ENCODE measurements around the gene RBM33. TPM values are rescaled to one million over a fixed set of nuclear protein-coding genes. Genes with fewer than 3 reads are reported as not detected.

The RBM33 gene
- total and polyA plus RNA-seq, 10 of the 15 experiments (the other 5 are each of a cell fraction or from before 2014, with no cell fraction given) = 4.7 to 67.2 (median 24.3) TPM

- no peak for TF ChIP-seq IRF3 (IDR thresholded peaks at IDR 0.05)
- TF ChIP-seq HDAC2 (IDR thresholded peaks at IDR 0.05) = no peak
- no peak for TF ChIP-seq PKNOX1 (IDR thresholded peaks at IDR 0.05)
- TF ChIP-seq TARDBP (IDR thresholded peaks at IDR 0.05; ENCODE audit: borderline replicate concordance) = no peak
- TF ChIP-seq ESRRA (IDR thresholded peaks at IDR 0.05; ENCODE audit: low read length) = no peak
- peak; percentile 66; the same call in 1 of the 2 replicates for TF ChIP-seq FOXM1 (IDR thresholded peaks at IDR 0.05; ENCODE audit: low read depth, low read length)
- 0 out of 4 replicates have a peak, but pooled peaks of 1 of the 2 experiments have one; percentile 43 for TF ChIP-seq ETV6 (conservative IDR thresholded peaks at IDR 0.05 in 1 of 2, IDR thresholded peaks at IDR 0.05 in 1 of 2; ENCODE audit: borderline replicate concordance in 1 of 2, low read depth in 1 of 2)
- no peak for TF ChIP-seq MYC (IDR thresholded peaks at IDR 0.05; ENCODE audit: insufficient read depth, insufficient read length, insufficient replicate concordance, low read length, severe bottlenecking)
- TF ChIP-seq USF1 (IDR thresholded peaks at IDR 0.05; ENCODE audit: borderline replicate concordance, extremely low read length, insufficient read depth, low read depth, low read length) = no peak
- TF ChIP-seq ZNF687 (IDR thresholded peaks at IDR 0.05) = no peak
- peak; percentile 44; the same call in 1 of the 2 replicates for TF ChIP-seq POLR2AphosphoS5 (IDR thresholded peaks at IDR 0.05; ENCODE audit: low read length)
- no peak for TF ChIP-seq DPF2 (IDR thresholded peaks at IDR 0.05)
- no peak for TF ChIP-seq REST (IDR thresholded peaks at IDR 0.05; ENCODE audit: low read depth, low read length)
- TF ChIP-seq CHD1 (IDR thresholded peaks at IDR 0.05; ENCODE audit: low read depth, low read length) = no peak
These were observed 15.7 kb downstream of the RBM33 start (continued) for GRCh38 chr7:155660059-155660757.
